AML-193 (cell line): Measurements from ENCODE around the gene CILP2.

ENCODE experiments used
- DNase-seq, 2 experiments: peaks; one replicate each; lab custom pipeline; 2025; lab: John Stamatoyannopoulos, UW

CILP2 gene, protein sequence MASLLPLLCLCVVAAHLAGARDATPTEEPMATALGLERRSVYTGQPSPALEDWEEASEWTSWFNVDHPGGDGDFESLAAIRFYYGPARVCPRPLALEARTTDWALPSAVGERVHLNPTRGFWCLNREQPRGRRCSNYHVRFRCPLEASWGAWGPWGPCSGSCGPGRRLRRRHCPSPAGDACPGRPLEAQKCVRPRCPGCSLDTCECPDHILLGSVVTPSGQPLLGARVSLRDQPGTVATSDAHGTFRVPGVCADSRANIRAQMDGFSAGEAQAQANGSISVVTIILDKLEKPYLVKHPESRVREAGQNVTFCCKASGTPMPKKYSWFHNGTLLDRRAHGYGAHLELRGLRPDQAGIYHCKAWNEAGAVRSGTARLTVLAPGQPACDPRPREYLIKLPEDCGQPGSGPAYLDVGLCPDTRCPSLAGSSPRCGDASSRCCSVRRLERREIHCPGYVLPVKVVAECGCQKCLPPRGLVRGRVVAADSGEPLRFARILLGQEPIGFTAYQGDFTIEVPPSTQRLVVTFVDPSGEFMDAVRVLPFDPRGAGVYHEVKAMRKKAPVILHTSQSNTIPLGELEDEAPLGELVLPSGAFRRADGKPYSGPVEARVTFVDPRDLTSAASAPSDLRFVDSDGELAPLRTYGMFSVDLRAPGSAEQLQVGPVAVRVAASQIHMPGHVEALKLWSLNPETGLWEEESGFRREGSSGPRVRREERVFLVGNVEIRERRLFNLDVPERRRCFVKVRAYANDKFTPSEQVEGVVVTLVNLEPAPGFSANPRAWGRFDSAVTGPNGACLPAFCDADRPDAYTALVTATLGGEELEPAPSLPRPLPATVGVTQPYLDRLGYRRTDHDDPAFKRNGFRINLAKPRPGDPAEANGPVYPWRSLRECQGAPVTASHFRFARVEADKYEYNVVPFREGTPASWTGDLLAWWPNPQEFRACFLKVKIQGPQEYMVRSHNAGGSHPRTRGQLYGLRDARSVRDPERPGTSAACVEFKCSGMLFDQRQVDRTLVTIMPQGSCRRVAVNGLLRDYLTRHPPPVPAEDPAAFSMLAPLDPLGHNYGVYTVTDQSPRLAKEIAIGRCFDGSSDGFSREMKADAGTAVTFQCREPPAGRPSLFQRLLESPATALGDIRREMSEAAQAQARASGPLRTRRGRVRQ

DNA sequence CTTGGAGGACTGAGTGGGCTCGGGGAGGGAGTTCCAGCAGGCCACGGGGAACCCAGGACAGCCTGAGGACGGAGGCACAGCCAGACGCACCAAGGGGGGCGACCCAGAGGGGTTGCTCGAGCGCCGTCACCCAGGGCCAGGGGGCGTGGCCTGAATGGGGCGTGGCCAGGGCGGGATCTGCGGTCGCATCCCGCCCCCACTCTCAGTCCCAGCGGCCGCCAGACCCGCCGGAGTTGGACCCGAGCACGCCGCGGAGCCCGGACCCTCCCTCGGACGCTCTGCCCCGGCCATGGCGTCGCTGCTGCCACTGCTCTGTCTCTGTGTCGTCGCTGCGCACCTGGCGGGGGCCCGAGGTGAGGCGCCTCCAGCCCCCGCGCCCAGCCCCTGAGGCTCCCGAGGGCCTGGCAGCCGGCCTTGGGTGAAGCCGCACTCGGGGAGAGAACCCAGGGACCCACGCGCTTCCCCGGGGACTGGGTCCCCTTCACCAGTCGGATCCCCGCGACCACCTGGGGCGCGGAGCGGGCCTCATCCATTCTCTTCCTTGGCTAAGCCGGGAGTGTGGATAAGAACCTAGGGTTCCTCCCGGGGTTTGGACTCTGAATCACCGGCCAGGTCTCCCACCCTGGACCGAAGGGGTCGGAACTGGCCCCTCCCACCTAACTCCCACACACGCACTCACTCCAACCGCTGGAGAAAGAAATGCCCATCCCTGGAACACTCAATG is at the start of gene CILP2:
Gene CILP2 (plus strand): TSS at position 205 of the 724 bp plus-strand sequence. CDS start 85 bp downstream, at position 290.
- no peak for DNase-seq

DNA sequence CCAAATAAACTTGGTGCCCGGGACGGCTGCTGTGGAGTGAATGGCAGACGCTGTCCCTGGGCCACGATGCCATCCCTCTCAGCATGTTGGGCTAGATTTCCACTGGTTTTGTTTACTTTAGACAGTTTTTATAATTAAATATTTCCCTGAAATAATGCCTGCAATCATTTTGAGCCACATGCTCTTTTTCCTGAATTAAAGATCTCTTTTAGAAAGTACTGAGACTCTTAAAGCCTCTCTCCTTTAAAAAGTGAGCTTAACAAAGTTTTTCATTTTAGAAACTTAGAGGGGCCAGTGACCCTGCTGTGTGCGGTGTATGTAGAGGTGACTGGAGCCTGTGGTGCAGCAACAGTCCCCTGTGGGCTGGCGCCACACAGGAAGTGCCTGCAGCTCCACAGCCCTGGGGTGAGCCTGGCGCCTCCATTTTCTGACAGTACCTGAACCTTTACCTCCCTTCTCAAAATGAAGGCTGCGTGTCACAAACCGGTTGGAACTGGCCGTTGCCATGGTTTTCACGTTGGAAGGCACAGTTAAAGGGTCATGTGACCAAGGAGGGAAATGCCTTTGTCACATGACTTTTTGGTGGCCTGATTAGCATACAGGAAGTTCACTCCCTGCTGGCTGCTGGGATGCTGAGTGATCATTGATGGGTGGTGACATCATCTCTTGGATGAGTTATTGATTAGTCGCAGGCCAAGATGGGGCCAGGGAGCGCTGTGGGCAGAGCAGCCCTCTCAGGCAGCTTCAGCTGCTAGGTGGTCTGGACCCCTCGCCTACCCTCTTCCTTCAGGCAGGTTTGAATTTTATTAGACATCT is 49.0 kb upstream of the CILP2 start:
- peak; percentile 65 to 82 for DNase-seq

DNA sequence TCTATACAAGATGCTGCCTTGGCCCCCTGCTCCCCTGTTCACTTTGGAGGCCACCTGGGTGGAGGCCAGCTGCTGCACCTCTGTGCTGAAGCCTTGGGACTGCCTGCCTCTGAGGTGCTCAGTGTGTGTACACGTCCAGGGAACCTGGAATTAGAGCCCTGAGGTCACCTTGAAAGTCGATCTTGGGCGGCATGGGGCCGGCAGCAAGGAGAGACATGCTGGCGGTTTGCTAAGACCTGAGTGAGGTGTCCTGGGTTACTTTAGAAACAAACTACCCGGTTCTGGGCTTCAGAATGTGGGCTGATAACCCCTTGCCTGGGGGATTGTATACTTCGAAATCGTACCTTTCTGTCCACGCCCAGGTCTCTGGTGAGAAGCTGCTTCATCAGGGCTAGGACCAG is 48.3 kb upstream of the CILP2 start:
- no peak for DNase-seq

DNA sequence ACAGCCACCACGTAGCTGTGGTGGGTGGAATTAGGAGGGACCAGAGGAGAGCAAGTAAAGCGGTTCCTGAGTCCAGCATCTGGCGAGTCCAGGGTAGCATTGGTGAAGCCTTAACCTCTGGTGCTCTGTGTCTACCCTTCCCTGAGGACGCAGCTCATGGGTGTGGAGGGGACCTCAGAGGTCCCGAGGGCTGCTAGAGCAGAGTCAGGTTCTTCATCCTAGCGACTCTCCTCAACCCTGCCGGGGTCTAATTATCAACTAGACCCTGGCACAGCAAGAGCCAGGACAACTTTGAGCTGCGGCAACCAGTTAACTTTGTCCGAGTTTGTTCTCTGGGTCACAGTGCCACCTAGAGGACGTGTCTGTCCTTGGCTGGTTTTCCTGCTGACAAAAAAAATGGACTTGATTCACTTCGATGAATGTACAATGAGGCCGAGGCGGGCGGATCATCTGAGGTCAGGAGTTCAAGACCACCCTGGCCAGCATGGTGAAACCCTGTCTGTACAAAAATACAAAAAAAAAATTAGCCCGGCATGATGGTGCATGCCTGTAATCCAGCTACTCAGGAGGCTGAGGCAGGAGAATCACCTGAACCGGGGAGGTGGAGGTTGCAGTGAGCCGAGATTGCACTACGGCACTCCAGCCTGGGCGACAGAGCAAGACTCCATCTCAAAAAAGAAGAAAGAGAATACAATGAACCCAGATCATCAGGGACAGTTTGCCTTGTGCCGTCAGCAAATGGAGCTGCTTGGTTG is 47.7 kb upstream of the CILP2 start:
- DNase-seq: peak; percentile 69 to 79

DNA sequence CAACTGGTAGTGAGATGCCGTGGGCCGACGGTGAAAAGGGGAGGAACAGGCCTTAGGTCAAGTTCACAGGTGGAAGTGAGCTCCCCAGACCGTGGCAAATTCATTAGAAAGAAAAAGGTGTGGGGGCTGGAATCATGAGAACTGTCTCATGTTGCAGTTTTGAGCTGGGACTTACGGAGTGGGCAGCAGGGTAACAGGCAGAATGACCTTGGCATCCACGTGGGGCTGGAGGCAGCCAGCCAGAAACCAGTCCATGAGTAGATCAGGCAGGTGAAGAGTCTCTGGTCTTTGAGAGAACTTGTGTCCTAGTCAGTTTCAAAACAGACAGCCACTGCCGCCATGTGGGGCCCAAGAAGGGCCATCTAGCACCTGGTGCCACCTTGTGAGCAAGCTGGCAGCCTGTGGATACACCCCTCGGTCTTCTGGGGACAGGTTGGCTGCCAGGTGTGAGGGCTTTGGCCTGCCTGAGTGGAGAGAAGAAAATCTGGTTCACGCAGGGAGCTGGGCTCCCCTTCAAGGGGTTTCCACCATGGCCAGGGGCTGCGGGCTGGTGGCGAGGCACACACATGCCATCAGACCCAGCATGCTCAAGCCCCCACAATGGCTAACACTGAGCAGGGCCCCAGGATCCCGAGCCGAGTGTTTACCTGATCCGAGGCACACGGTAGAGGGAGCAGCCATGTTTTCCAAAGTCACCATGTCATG is 46.6 kb upstream of the CILP2 start:
- DNase-seq: no peak

DNA sequence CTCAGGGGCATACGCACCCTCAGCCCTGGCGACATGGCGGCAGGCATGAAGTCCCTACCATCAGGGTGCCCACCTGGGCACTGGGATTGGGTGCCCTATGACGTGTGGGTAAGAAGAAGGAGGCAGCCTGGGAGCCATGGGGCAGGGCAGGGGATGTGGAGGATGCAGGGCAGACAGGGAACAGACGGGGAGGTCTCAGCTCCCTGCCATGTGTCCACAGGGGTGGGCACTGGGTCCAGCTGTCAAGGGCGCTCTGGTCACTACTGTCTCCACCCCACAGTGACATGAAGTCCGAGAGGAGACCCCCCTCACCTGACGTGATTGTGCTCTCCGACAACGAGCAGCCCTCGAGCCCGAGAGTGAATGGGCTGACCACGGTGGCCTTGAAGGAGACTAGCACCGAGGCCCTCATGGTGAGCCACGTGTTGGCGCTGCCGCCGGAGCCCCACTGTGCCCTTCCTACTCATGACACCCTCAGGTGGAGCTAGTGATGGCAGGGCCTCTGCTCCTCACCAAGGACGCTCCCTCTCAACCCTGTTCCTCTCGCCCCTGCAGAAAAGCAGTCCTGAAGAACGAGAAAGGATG is 45.9 kb upstream of the CILP2 start:
- DNase-seq: no peak

DNA sequence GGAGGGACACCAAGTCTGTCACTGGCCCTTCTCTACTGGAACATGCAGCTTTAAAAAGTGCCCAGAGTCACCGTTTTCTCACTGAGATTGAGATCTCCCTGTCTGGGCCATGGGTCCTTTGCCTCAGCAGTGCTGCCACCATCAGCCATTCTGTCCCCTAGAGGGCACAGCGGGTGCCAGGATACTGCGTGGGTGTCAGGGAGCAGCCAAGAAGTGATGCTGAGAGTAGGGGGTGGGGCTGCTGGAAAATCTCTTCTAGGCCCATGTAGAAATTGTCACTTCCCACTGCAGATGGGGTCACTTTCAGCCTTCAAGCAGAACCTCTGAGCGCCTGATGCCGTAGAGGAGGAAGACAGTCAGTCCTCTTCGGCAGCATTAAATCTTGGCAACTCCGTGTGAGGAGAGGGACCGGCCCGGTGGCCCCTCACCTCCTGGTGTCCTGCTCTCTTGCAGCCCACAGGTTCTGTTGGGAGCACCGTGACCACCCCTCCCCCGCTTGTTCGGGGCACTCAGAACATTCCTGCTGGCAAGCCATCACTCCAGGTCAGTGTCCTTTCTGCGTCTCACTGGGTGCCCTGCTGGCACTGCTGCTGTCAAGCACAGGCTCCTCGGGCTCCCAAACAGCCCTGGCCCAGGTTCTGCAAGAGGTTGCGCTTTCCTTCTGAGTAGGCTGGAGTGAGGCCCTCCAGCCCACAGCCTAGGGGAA is 44.1 kb upstream of the CILP2 start:
- DNase-seq: no peak

DNA sequence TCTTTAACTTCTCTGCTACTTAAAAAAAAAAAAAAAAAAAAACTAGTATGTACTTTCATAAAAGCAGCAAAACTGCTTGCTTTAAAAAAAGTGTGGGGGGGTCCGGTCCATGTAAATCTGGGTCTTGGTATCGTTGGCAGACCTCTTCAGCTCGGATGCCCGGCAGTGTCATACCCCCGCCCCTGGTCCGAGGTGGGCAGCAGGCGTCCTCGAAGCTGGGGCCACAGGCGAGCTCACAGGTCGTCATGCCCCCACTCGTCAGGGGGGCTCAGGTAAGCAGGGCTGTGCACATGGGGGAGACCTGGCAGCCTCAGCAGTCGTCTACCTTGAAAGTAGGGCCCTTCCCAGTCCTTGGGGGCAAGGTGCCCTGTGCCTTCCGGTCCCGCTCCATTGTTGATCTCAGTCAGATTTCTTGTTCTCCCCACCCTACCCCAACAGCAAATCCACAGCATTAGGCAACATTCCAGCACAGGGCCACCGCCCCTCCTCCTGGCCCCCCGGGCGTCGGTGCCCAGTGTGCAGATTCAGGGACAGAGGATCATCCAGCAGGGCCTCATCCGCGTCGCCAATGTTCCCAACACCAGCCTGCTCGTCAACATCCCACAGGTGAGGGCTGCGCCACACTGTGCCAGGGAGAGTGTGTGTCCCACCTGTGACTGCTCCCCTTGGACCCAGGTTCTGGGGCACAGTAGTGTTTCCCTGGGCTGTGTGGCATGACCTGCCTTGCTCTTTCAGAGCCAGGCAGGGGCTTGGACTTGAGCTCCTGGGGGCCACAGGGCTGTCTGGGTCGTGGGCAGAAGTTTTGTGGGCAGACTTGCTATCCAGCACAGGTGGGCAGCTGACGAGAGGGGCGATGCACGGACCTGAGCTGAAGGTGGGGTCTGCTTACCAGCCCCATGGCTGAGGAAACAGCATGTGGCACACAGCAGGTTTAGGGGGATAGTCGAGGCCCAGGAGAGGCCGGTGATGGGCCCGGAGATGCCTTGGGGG is 42.2 kb upstream of the CILP2 start:
- no peak for DNase-seq

DNA sequence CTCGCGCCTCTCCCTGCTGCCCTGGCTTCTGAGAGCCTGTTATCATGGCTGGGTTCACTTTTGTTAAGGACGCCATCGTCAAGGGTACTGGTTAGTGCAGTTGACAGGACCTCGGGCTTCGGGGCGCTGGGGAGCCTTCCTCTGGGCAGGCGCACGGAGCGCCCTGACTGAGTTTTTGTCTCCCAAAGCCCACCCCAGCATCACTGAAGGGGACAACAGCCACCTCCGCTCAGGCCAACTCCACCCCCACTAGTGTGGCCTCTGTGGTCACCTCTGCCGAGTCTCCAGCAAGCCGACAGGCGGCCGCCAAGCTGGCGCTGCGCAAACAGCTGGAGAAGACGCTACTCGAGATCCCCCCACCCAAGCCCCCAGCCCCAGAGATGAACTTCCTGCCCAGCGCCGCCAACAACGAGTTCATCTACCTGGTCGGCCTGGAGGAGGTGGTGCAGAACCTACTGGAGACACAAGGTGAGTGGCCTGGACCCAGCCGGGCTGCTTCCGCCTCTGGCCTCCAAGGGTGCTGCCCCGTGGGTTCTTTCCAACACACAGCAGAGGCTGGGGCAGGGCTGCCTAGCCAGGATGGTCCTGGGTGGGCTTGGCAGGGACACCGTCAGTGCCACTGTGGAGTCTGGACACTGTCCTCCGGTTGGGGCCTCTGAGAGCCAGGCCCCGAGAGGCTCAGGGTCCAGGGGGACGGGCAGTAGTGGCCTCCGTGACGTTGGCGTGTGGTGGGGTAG is 39.6 kb upstream of the CILP2 start:
- DNase-seq: no peak

DNA sequence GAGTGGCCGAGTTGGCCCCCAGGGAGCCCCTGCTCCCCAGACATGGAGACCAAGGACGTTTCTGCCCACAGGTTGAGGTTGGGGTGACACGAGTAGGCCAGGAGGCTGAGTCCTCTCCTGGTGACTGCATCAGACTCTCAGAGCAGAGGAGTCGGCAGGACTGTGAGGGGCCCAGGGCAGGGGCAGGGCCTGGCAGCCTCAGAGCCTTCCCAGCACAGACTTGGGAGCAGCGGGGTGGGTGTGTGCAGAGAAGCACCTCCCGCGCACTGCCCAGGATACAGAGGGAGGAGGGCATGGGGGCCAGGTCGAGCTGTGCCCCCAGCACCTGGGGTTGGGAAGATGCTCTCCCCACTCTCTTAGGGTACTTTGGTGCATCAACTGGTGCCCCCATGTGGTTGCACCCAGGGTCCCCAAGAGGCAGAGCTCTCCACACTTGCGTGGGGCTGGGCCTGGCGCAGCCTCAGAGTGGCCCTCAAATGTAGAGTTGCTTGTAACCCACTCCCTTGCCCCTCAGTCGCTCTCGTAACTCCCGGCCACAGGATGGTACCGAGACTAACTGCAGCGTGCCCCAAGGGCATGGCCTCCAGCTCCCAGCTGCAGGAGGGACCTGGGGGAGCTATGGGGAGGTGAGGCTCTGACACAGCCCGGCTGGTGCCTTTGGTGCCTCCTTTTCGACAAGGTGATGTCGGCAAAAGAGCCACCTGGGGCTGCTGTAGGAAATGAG is 38.6 kb upstream of the CILP2 start:
- no peak for DNase-seq

DNA sequence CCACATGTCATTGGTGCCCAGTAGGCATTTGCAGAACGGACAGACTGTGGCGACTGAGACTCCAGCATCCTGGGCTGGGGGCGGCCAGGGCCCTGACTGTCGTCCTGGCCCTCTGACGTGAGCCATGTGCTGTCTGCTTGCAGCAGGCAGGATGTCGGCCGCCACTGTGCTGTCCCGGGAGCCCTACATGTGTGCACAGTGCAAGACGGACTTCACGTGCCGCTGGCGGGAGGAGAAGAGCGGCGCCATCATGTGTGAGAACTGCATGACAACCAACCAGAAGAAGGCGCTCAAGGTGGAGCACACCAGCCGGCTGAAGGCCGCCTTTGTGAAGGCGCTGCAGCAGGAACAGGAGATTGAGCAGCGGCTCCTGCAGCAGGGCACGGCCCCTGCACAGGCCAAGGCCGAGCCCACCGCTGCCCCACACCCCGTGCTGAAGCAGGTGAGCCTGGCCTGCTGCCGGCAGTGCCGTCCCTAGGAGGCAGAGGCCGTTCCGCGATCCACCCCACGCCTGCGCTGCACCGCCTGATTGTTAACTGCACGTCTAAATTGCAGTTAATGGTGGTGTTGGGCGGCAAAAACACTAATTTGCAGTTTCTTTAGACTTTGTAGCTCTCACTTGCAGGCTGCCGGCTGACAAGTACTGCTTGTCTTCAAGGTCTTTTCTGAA is 37.0 kb upstream of the CILP2 start:
- no peak for DNase-seq

DNA sequence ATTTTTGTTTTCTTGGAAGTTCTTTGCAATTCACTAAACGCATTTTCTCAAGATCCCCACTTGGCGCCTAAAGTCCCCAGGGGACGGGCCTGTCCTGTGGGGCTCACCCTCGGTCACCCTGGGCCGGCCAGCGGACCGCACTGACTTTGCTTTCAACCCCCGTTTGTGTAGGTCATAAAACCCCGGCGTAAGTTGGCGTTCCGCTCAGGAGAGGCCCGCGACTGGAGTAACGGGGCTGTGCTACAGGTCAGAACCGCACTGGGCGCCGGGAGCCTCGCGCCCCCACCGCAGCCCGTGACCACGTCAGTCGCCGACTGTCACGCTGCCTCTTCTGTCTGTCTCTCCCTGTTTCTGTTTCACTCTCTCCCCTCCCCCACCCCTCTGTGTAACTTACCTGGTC is 36.3 kb upstream of the CILP2 start:
- DNase-seq: no peak

DNA sequence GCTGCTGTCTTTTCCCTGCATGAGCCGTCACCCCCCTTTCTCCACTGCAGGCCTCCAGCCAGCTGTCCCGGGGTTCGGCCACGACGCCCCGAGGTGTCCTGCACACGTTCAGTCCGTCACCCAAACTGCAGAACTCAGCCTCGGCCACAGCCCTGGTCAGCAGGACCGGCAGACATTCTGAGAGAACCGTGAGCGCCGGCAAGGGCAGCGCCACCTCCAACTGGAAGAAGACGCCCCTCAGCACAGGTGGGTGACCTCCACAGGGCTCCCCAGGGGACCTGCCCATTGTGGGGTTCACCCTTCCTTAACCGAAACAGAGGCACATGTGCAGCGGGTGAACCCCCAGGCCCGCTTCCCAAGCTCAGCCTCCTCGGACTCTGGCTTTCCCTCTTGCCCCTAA is 35.8 kb upstream of the CILP2 start:
- no peak for DNase-seq

DNA sequence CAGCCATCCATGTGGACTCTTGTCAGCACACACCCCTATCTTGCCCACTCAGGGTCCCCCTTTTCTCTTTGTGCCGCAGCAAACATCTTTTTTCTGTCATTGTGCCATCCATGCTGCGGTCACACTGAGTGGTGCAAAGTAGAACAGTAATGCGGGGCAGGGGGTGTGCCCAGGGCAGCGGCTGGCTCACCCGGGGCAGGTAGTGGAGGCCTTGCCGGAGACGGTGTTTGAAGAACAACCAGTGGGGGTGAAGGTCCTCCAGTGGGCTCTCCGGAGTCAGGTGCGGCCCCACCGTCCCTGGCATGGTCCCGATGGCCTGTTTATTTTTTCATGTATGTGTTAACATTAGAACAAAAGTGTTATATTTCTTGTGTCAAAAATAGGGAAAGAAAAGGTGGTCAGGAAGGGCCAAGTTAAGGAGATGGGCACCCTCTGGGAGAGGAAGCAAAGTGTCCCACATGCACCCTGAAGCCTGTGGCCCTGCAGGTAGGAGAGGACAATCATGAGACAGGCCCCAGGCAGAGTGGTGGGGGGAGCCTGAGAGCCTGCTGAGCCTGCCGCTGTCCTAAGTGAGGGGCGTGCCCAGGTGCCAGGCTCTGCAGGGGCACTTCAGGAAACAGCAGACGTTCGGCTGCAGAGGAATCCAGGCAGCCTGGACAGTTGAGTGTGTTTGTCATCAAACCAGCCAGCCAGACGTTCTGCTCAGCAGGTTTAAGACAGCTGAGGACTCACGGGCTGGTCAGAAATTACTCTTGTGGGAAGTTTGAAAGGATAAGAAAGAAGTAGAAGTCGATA is 35.1 kb upstream of the CILP2 start:
- no peak for DNase-seq
